ENCODE data around the gene WDR82. TPM values are rescaled to one million over a fixed set of nuclear protein-coding genes. Genes with fewer than 3 reads are reported as not detected.

The WDR82 gene
- total RNA-seq, 1 donor from 2014 or later: 69.9 TPM

DNA sequence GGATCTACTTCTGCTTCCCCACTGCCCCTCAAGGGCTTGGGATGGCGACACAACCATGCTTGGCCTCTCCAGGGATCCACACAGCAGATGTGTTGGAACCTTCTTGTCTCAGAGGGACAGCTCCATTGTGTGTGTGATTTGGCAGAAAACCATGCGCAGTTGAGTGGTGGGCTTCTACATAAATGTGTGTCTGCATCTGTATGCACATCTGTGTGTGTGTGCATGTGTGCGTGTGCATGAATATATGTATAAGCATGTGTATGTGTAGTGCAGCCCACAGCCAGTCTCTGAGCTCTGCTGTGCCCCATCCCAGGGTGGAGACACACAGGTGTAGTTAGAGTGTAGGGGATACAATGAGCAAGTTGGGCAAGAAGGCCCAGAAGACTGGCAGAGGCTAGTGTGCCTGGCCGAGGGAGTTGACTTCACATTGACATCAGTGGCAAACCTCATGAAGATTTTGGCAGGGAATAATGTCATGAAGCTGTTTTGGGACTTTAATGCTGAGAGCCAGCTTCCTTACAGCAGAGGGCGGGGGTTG lies 17.3 kb upstream of the WDR82 start:
- Histone ChIP-seq H3K27me3 (ENCODE audit: control insufficient read depth in 3 of 3, insufficient read depth in 3 of 3, low read length in 3 of 3) (no peaks in the 10 kb centered on the region), H3K4me3 (ENCODE audit: low read length in 3 of 3) (no peak overlapping the region), H3K36me3 (ENCODE audit: control insufficient read depth in 3 of 3, insufficient read depth in 3 of 3, low read length in 3 of 3) (peaks cover 11 to 21% (median 20%) of the 10 kb centered on the region in 3 donors), H3K27ac (ENCODE audit: low read depth, low read length) (no peak overlapping the region), H3K4me1 (ENCODE audit: control insufficient read depth in 3 of 3, insufficient read depth in 3 of 3, low read length in 3 of 3) (no peaks in the 10 kb centered on the region), H3K9me3 (ENCODE audit: control insufficient read depth in 3 of 3, low read length in 3 of 3) (no peaks in the 10 kb centered on the region), H3K9ac (ENCODE audit: low read depth in 1 of 3, low read length in 3 of 3) (no peak overlapping the region)

DNA sequence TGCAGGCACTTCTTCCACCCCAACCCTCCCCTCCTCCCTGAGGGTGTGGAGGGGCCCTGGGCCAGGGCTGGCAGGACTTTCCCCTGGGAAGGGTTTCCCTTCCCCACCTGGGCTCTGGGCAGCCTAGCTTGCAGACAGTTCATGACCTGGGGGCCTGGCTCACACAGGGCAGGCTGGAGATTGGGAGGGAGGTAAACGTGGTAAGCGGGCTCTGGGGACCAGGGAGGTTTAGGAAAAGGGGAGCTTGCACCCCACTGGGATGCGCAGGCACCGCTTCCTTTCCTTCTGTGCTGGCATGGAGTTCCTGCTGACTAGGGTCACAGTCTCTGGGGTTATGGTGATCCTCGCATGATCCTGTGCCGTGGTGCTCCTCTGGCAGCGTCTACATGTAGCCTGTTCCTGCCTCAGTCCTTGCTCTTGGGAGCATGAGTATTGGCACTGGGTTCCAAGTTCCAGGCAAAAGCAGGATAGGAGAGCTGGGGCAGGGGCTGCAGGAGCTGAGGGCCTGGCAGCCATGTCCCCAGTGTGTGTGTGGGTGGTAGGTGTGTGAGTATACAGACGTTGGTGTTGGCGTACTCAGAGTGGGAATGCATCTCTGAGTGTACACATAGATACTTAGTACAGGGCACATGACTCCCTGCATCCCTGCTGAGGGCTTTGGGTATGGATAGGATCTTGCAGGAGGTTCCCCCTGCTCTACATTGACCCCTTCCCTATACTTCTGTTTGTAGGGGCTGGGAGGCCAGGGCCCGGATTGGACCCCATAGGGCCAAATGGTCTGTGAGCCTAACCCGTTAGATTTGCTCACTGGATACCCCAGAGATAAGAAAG lies 16.1 kb upstream of the WDR82 start:
- H3K4me1 ChIP-seq (ENCODE audit: control insufficient read depth in 3 of 3, insufficient read depth in 3 of 3, low read length in 3 of 3): no peaks in the 10 kb centered on the region
- no peak overlapping the region for H3K9ac ChIP-seq (ENCODE audit: low read depth in 1 of 3, low read length in 3 of 3)
- peaks cover 11 to 23% (median 20%) of the 10 kb centered on the region in 3 donors for H3K36me3 ChIP-seq (ENCODE audit: control insufficient read depth in 3 of 3, insufficient read depth in 3 of 3, low read length in 3 of 3)
- no peak overlapping the region for H3K27ac ChIP-seq (ENCODE audit: low read depth, low read length)
- H3K9me3 ChIP-seq (ENCODE audit: control insufficient read depth in 3 of 3, low read length in 3 of 3): no peaks in the 10 kb centered on the region
- H3K4me3 ChIP-seq (ENCODE audit: low read length in 3 of 3): no peak overlapping the region
- H3K27me3 ChIP-seq (ENCODE audit: control insufficient read depth in 3 of 3, insufficient read depth in 3 of 3, low read length in 3 of 3): no peaks in the 10 kb centered on the region

DNA sequence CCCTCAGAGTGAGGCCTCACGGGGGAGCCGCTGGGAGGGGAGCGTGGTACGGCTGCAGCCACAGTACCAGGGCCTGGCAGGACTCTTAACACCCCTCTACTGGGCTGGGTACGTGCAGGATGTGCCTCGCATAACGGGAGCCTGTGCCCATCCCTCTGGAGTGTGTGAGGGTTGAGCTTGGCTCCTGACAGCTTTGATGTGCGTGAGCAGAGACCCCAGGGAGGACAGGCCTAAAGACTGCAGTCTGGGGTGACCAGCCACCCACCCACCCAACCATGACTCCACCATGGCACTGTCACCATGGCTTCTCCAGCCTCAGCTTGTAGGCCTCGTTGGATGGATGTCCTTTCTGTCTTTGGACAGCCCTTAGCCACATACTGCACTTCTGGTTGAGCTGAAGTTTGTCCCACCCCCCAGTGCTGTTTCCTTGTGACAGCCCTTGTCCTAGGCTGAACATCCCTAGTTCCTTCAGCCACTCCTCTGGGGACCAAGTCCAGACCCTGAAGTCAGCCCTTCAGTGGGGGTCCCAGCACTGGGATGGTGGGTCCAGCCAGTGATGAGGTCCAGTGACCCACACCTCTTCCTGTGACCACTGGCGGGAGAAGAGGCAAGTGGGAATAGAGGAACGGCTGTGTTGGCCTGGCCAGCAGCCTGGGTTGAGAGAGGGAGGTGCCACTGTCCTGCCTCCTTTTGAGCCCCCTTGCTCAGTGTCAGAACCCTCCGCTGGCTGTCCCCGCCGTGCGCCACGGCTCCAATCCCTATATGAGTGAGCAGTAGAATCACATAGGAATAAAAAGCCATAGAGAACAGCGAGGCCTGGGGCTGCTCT lies 15.3 kb upstream of the WDR82 start:
- Histone ChIP-seq H3K9me3 (ENCODE audit: control insufficient read depth in 3 of 3, low read length in 3 of 3) (no peaks in the 10 kb centered on the region), H3K4me1 (ENCODE audit: control insufficient read depth in 3 of 3, insufficient read depth in 3 of 3, low read length in 3 of 3) (peaks cover 2 to 8% (median 2%) of the 10 kb centered on the region in 3 donors), H3K27me3 (ENCODE audit: control insufficient read depth in 3 of 3, insufficient read depth in 3 of 3, low read length in 3 of 3) (no peaks in the 10 kb centered on the region), H3K27ac (ENCODE audit: low read depth, low read length) (no peak overlapping the region), H3K4me3 (ENCODE audit: low read length in 3 of 3) (no peak overlapping the region), H3K9ac (ENCODE audit: low read depth in 1 of 3, low read length in 3 of 3) (no peak overlapping the region), H3K36me3 (ENCODE audit: control insufficient read depth in 3 of 3, insufficient read depth in 3 of 3, low read length in 3 of 3) (peaks cover 11 to 23% (median 20%) of the 10 kb centered on the region in 3 donors)

DNA sequence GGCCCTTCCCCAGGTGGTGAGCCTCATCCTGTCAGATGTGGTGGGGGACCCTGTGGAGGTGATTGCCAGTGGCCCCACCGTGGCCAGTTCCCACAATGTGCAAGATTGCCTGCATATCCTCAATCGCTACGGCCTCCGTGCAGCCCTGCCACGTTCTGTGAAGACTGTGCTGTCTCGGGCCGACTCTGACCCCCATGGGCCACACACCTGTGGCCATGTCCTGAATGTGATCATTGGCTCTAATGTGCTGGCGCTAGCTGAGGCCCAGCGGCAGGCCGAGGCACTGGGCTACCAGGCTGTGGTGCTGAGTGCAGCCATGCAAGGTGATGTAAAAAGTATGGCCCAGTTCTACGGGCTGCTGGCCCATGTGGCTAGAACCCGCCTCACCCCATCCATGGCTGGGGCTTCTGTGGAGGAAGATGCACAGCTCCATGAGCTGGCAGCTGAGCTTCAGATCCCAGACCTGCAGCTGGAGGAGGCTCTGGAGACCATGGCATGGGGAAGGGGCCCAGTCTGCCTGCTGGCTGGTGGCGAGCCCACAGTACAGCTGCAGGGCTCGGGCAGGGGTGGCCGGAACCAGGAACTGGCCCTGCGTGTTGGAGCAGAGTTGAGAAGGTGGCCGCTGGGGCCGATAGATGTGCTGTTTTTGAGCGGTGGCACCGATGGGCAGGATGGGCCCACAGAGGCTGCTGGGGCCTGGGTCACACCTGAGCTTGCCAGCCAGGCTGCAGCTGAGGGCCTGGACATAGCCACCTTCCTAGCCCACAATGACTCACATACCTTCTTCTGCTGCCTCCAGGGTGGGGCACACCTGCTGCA lies 14.0 kb upstream of the WDR82 start:
- H3K4me3 ChIP-seq (ENCODE audit: low read length in 3 of 3): no peak overlapping the region
- H3K9me3 ChIP-seq (ENCODE audit: control insufficient read depth in 3 of 3, low read length in 3 of 3): no peaks in the 10 kb centered on the region
- H3K36me3 ChIP-seq (ENCODE audit: control insufficient read depth in 3 of 3, insufficient read depth in 3 of 3, low read length in 3 of 3): peaks cover 11 to 23% (median 20%) of the 10 kb centered on the region in 3 donors
- no peaks in the 10 kb centered on the region for H3K27me3 ChIP-seq (ENCODE audit: control insufficient read depth in 3 of 3, insufficient read depth in 3 of 3, low read length in 3 of 3)
- no peak overlapping the region for H3K27ac ChIP-seq (ENCODE audit: low read depth, low read length)
- peaks cover 4 to 16% (median 5%) of the 10 kb centered on the region in 3 donors for H3K4me1 ChIP-seq (ENCODE audit: control insufficient read depth in 3 of 3, insufficient read depth in 3 of 3, low read length in 3 of 3)
- H3K9ac ChIP-seq (ENCODE audit: low read depth in 1 of 3, low read length in 3 of 3): peak overlapping the region in 1 of 3 donors; percentile 3

DNA sequence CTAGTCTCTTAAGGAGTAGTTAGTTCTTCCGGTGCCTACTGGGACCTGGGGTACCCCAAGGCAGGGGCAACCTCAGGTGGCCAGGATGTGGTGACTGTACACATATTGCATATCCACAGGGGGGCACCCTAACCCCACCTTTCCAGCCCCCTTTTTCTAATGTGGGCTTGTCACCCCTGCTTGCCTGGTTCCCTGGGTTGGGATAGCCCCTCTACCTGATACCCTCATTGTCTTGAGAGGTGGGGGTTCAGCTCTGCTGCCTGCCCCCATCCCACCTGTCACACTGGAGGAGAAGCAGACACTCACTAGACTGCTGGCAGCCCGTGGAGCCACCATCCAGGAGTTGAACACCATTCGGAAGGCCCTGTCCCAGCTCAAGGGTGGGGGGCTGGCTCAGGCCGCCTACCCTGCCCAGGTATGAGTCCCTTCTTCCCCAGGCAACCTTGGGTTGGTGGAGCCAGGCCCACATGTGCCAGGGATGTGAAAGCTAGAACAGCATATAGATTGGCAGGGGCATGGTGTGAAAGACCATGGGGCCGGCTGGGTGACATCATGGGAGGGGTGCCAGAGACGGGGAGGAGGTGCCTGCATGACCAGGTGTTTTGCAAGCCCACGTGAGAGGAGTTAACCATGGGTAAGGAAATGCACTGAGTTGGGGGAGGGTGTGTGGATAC lies 13.2 kb upstream of the WDR82 start:
- Histone ChIP-seq H3K9me3 (ENCODE audit: control insufficient read depth in 3 of 3, low read length in 3 of 3) (no peaks in the 10 kb centered on the region), H3K4me1 (ENCODE audit: control insufficient read depth in 3 of 3, insufficient read depth in 3 of 3, low read length in 3 of 3) (peaks cover 10 to 22% (median 11%) of the 10 kb centered on the region in 3 donors), H3K27me3 (ENCODE audit: control insufficient read depth in 3 of 3, insufficient read depth in 3 of 3, low read length in 3 of 3) (no peaks in the 10 kb centered on the region), H3K4me3 (ENCODE audit: low read length in 3 of 3) (no peak overlapping the region), H3K9ac (ENCODE audit: low read depth in 1 of 3, low read length in 3 of 3) (no peak overlapping the region), H3K27ac (ENCODE audit: low read depth, low read length) (no peak overlapping the region), H3K36me3 (ENCODE audit: control insufficient read depth in 3 of 3, insufficient read depth in 3 of 3, low read length in 3 of 3) (peaks cover 11 to 23% (median 20%) of the 10 kb centered on the region in 3 donors)

DNA sequence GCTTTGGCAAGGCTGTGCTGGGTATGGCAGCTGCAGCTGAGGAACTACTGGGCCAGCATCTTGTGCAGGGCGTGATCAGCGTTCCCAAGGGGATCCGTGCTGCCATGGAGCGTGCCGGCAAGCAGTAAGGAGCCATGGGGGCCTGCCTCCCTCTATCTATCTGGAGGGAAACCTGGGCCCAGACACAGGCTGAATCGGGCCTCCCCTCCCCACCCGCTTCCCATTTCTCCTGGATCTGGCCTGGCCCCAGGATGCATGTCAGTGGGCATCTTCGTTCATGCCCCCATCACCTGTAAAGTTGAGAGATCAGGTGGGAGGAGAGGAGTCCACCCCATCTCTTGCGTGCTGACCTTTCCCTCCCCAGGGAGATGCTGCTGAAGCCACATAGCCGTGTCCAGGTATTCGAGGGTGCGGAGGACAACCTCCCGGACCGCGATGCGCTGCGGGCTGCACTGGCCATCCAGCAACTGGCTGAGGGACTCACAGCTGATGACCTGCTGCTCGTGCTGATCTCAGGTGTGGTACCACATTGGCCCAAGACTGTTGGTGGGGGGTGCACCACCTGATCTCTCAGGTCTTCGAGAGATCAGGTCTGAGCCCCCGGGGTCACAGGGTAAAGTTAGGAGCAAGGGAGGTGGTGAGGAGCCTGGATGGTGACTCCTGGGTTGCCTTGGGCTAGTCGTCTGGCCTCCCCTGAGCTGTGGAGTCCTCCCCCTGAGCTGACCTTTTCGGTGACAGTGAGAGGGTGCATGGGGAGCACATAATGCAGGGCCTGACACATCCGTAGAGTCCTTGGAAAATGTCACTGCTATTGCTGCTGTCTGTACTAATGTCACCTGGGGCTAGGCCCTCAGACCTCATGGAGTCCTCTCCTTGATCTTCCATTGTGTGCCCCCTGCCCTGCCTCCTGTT lies 12.4 kb upstream of the WDR82 start:
- Histone ChIP-seq H3K4me1 (ENCODE audit: control insufficient read depth in 3 of 3, insufficient read depth in 3 of 3, low read length in 3 of 3) (peaks cover 10 to 25% (median 11%) of the 10 kb centered on the region in 3 donors), H3K9me3 (ENCODE audit: control insufficient read depth in 3 of 3, low read length in 3 of 3) (no peaks in the 10 kb centered on the region), H3K27me3 (ENCODE audit: control insufficient read depth in 3 of 3, insufficient read depth in 3 of 3, low read length in 3 of 3) (no peaks in the 10 kb centered on the region), H3K4me3 (ENCODE audit: low read length in 3 of 3) (no peak overlapping the region), H3K36me3 (ENCODE audit: control insufficient read depth in 3 of 3, insufficient read depth in 3 of 3, low read length in 3 of 3) (peaks cover 11 to 23% (median 20%) of the 10 kb centered on the region in 3 donors), H3K27ac (ENCODE audit: low read depth, low read length) (no peak overlapping the region), H3K9ac (ENCODE audit: low read depth in 1 of 3, low read length in 3 of 3) (no peak overlapping the region)

DNA sequence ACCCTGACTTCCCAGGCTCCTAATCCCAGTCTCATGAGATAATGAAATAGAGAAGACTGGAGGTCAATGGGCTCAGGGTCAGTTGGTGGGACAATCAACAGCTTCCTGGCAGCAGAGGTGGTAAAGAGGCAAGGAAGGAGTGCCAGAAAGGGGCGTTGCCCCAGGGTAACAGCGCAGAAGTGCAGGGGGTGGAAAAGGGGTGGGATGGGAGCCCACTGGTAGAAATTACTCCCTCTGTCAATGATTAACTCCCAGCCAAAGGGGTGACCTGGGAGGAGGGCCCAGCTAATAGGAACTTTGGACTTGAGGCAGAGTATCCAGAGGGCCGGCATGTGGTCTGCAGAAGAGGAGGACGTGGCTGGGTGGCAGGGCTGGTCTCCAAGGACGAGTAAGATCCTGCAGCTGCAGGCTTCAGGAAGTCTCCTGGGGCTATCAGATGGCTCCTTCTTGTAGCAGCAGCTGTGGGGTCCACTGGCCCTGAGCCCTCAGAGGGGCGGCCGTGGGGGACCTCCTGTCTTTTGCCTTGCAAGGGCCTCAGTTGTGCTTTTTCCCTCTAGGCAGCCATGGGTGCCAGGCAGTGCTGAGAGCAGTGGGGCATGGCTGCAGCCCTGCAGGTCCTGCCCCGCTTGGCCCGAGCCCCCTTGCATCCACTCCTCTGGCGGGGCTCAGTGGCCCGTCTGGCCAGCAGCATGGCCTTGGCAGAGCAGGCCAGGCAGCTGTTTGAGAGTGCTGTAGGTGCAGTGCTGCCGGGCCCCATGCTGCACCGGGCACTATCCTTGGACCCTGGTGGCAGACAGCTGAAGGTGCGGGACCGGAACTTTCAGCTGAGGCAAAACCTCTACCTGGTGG lies 11.5 kb upstream of the WDR82 start:
- Histone ChIP-seq H3K36me3 (ENCODE audit: control insufficient read depth in 3 of 3, insufficient read depth in 3 of 3, low read length in 3 of 3) (peaks cover 11 to 23% (median 19%) of the 10 kb centered on the region in 3 donors), H3K27me3 (ENCODE audit: control insufficient read depth in 3 of 3, insufficient read depth in 3 of 3, low read length in 3 of 3) (no peaks in the 10 kb centered on the region), H3K4me1 (ENCODE audit: control insufficient read depth in 3 of 3, insufficient read depth in 3 of 3, low read length in 3 of 3) (peaks cover 10 to 25% (median 11%) of the 10 kb centered on the region in 3 donors), H3K27ac (ENCODE audit: low read depth, low read length) (no peak overlapping the region), H3K9ac (ENCODE audit: low read depth in 1 of 3, low read length in 3 of 3) (no peak overlapping the region), H3K4me3 (ENCODE audit: low read length in 3 of 3) (no peak overlapping the region), H3K9me3 (ENCODE audit: control insufficient read depth in 3 of 3, low read length in 3 of 3) (no peaks in the 10 kb centered on the region)

DNA sequence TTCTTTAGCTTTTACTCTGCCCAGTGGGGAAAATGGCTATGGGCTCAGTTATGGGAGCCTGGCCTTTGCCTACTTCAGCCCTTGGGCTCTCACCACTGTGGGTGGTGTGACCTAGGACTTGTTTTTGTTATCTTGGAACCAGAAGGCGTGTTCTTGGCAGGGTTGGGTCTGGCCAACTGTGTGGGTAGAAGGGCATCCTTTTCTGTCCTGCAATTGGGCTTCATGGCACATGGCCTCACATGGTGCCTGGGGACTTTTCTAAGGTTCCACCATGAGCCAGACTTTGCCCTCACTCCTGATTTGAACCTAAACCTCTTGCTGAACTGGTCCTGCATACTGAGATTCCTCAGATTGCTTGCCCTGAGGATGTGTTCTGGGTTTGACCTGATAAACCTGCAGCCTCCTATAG lies 10.9 kb upstream of the WDR82 start:
- H3K36me3 ChIP-seq (ENCODE audit: control insufficient read depth in 3 of 3, insufficient read depth in 3 of 3, low read length in 3 of 3): peaks cover 11 to 27% (median 19%) of the 10 kb centered on the region in 3 donors

More for the DNA sequence above, 10.9 kb upstream of the WDR82 start:
- no peaks in the 10 kb centered on the region for H3K27me3 ChIP-seq (ENCODE audit: control insufficient read depth in 3 of 3, insufficient read depth in 3 of 3, low read length in 3 of 3)
- no peak overlapping the region for H3K9ac ChIP-seq (ENCODE audit: low read depth in 1 of 3, low read length in 3 of 3)
- no peak overlapping the region for H3K27ac ChIP-seq (ENCODE audit: low read depth, low read length)
- H3K9me3 ChIP-seq (ENCODE audit: control insufficient read depth in 3 of 3, low read length in 3 of 3): no peaks in the 10 kb centered on the region
- peaks cover 10 to 25% (median 11%) of the 10 kb centered on the region in 3 donors for H3K4me1 ChIP-seq (ENCODE audit: control insufficient read depth in 3 of 3, insufficient read depth in 3 of 3, low read length in 3 of 3)
- H3K4me3 ChIP-seq (ENCODE audit: low read length in 3 of 3): no peak overlapping the region
